Measurements from ENCODE around the gene B3GNT3.

The B3GNT3 gene

GRCh38 chr19:17848595-17849292 lies 53.8 kb downstream of the B3GNT3 start:
- H3K27ac ChIP-seq, result no peak overlapping the region
- no peak for TF ChIP-seq ZFX (IDR thresholded peaks at IDR 0.05; ENCODE audit: borderline replicate concordance)
- no peak for TF ChIP-seq CTCF (IDR thresholded peaks at IDR 0.05)

GRCh38 chr19:17854061-17854460 lies 59.1 kb downstream of the B3GNT3 start:
- TF ChIP-seq ZFX (IDR thresholded peaks at IDR 0.05; ENCODE audit: borderline replicate concordance) (no peak), CTCF (IDR thresholded peaks at IDR 0.05) (no peak)
- H3K27ac ChIP-seq, result no peak overlapping the region

GRCh38 chr19:17855280-17856152 lies 60.6 kb downstream of the B3GNT3 start:
- peak; percentile 94 for TF ChIP-seq CTCF (IDR thresholded peaks at IDR 0.05)
- TF ChIP-seq ZFX (IDR thresholded peaks at IDR 0.05; ENCODE audit: borderline replicate concordance), result no peak

GRCh38 chr19:17859533-17860330 lies 64.8 kb downstream of the B3GNT3 start, which contains the start of gene RPL18A:
TSS of gene RPL18A (plus strand) at chr19:17859910. CDS start at chr19:17859957, 47 bp downstream.
- no peak for TF ChIP-seq ZFX (IDR thresholded peaks at IDR 0.05; ENCODE audit: borderline replicate concordance)
- TF ChIP-seq CTCF (IDR thresholded peaks at IDR 0.05), result peak; percentile 99
- peak within 1 kb of the TSS; percentile 84 for H3K27ac ChIP-seq

More at GRCh38 chr19:17855280-17856152, 60.6 kb downstream of the B3GNT3 start:
- H3K27ac ChIP-seq, result no peak overlapping the region

- peak overlapping the region; percentile 84 for H3K27ac ChIP-seq
- TF ChIP-seq CTCF (IDR thresholded peaks at IDR 0.05) (no peak), ZFX (IDR thresholded peaks at IDR 0.05; ENCODE audit: borderline replicate concordance) (no peak)
Observed at GRCh38 chr19:17860331-17860992, 65.5 kb downstream of the B3GNT3 start.

- TF ChIP-seq ZFX (IDR thresholded peaks at IDR 0.05; ENCODE audit: borderline replicate concordance), result no peak
- TF ChIP-seq CTCF (IDR thresholded peaks at IDR 0.05), result no peak
- peak overlapping the region; percentile 84 for H3K27ac ChIP-seq
Observed at GRCh38 chr19:17860993-17861360, 66.0 kb downstream of the B3GNT3 start.
